ENCODE results near the gene ARHGAP23.

DNA sequence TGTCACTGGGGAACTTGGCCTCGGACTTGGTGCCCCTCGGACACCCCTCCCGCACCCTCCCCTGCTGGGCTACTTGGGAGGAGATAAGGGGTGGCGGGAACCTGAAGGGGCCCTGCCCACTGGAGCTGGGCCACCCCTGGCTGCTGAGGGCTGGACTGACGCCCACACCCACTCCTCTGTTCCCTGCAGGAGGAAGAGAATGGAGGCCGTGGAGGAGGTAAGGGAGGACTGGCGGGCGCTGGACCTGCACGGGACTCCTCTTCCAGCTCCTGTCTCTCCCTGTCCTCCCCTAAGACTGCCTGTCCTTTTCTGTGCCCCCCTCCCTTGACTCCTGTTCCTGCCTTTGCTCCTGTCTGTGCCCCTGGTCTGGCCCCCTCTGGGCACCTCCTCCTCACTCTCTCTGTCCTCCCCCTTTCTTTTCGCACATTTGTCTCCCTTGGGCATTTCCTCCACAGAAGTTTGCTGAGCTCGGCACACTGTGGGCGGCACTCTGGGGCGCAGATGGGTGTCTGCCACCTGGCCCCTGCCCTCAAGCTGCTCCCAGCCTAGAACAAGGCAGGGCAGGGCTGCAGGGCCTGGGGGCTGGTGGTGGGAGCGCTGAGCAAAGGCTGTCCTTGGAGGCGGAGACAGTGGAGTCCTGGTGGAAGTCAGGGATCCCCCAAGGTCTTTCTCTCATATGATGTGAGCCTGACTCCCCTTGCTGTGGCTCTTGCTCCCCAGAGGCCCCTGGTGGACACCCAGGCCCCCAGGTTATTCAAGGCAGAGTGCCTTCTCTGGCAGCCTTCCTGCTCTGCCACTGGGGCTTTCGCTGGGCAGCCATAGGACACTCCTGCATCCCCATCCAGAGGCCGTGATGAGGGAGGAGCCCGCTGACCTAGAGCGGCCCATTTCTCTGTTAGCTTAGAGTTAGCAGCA, 32.7 kb downstream of the ARHGAP23 start:
- TF ChIP-seq, protein P1, sequence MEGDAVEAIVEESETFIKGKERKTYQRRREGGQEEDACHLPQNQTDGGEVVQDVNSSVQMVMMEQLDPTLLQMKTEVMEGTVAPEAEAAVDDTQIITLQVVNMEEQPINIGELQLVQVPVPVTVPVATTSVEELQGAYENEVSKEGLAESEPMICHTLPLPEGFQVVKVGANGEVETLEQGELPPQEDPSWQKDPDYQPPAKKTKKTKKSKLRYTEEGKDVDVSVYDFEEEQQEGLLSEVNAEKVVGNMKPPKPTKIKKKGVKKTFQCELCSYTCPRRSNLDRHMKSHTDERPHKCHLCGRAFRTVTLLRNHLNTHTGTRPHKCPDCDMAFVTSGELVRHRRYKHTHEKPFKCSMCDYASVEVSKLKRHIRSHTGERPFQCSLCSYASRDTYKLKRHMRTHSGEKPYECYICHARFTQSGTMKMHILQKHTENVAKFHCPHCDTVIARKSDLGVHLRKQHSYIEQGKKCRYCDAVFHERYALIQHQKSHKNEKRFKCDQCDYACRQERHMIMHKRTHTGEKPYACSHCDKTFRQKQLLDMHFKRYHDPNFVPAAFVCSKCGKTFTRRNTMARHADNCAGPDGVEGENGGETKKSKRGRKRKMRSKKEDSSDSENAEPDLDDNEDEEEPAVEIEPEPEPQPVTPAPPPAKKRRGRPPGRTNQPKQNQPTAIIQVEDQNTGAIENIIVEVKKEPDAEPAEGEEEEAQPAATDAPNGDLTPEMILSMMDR (IDR thresholded peaks at IDR 0.05) = no peak
- TF ChIP-seq POLR2AphosphoS5 (IDR thresholded peaks at IDR 0.05) (no peak), POLR2A (IDR thresholded peaks at IDR 0.05) (no peak)
